Parietal lobe (tissue), 1 donor: ENCODE results near the gene OR14J1. TPM values are rescaled to one million over a fixed set of nuclear protein-coding genes. Genes with fewer than 3 reads are reported as not detected.

Source experiments
- total RNA-seq: library from RNA; depleted of rRNA; stranded (reverse); fragments of >200 nt; gene quantifications from one replicate; pipeline ENCODE4 v1.2.3, GENCODE V29; 2014

The OR14J1 gene, protein sequence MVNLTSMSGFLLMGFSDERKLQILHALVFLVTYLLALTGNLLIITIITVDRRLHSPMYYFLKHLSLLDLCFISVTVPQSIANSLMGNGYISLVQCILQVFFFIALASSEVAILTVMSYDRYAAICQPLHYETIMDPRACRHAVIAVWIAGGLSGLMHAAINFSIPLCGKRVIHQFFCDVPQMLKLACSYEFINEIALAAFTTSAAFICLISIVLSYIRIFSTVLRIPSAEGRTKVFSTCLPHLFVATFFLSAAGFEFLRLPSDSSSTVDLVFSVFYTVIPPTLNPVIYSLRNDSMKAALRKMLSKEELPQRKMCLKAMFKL
- not detected for total RNA-seq

DNA sequence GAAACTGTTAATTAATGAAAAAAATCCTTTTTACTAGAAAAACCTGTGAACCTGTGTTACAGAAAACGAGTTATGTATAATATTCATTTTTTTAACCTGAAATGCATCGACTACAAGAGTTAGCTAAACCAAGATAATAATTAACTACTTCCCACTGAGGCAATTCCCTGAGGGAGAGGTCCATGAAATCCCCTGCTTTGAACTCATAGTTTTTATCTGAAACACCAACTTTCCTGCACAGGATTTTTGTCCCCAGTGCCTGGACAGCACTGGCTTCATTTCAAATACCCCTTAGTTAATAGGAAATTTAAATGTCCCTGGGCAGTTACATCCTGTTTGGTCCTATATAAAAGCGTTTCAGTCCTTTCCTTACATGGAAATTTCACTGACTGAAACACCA lies at the start of gene OR14J1:
OR14J1 (plus strand) TSS at position 386 of the 400 bp plus-strand sequence. CDS start 4,989 bp downstream, outside the sequence.

Other genes with a start within 250 kb of the OR14J1 start
- gene OR2B3, start 214.4 kb upstream of the OR14J1 start, total RNA-seq = not detected
- gene OR2J1, start 202.2 kb upstream of the OR14J1 start, total RNA-seq = not detected
- not detected for gene OR2J3, start 193.6 kb upstream of the OR14J1 start, total RNA-seq
- gene OR2J2, start 130.8 kb upstream of the OR14J1 start, total RNA-seq = not detected
- gene OR5V1, start 67.2 kb downstream of the OR14J1 start, total RNA-seq = not detected
- not detected for gene OR12D3, start 73.6 kb downstream of the OR14J1 start, total RNA-seq
- gene OR12D2, start 93.9 kb downstream of the OR14J1 start, total RNA-seq = not detected
- gene OR12D1, start 113.2 kb downstream of the OR14J1 start, total RNA-seq = not detected
- gene OR10C1, start 137.6 kb downstream of the OR14J1 start, total RNA-seq = not detected
- not detected for gene OR11A1, start 155.4 kb downstream of the OR14J1 start, total RNA-seq
- gene OR2H1, start 155.5 kb downstream of the OR14J1 start, total RNA-seq = not detected
- not detected for gene MAS1L, start 186.3 kb downstream of the OR14J1 start, total RNA-seq